Measurements from ENCODE around the gene CAPS2. TPM values are rescaled to one million over a fixed set of nuclear protein-coding genes. Genes with fewer than 3 reads are reported as not detected.

The CAPS2 gene
- total RNA-seq, 2 donors from 2014 or later: 18.7 to 23.0 TPM

- ATAC-seq (ENCODE audit: insufficient number of reproducible peaks, low FRiP score, low read depth) (no peak), DNase-seq (ENCODE audit: low spot score) (no peak)
- H3K4me1 ChIP-seq (ENCODE audit: control insufficient read depth in 1 of 2, low read depth in 2 of 2): no peaks in the 10 kb centered on the region
- no peak overlapping the region for H3K4me3 ChIP-seq
- no peaks in the 10 kb centered on the region for H3K9me3 ChIP-seq
- no peak for TF ChIP-seq CTCF (IDR thresholded peaks at IDR 0.05)
- H3K27me3 ChIP-seq (replicated peaks; ENCODE audit: insufficient read depth): no peaks in the 10 kb centered on the region
- no peak overlapping the region for H3K27ac ChIP-seq
- H3K36me3 ChIP-seq: peaks cover 6% of the 10 kb centered on the region
These were observed 21.8 kb downstream of the CAPS2 start for GRCh38 chr12:75308279-75308678.

GRCh38 chr12:75305412-75306332 lies 24.5 kb downstream of the CAPS2 start:
- Histone ChIP-seq H3K9me3 (no peaks in the 10 kb centered on the region), H3K4me3 (no peak overlapping the region), H3K4me1 (ENCODE audit: control insufficient read depth in 1 of 2, low read depth in 2 of 2) (no peaks in the 10 kb centered on the region), H3K27ac (no peak overlapping the region), H3K27me3 (replicated peaks; ENCODE audit: insufficient read depth) (no peaks in the 10 kb centered on the region), H3K36me3 (peaks cover 9% of the 10 kb centered on the region)
- no peak for ATAC-seq (ENCODE audit: insufficient number of reproducible peaks, low FRiP score, low read depth)
- no peak for TF ChIP-seq CTCF (IDR thresholded peaks at IDR 0.05)
- DNase-seq (ENCODE audit: low spot score): no peak

GRCh38 chr12:75302781-75303180 lies 27.3 kb downstream of the CAPS2 start:
- no peak for DNase-seq (ENCODE audit: low spot score)

GRCh38 chr12:75302225-75302624 lies 27.9 kb downstream of the CAPS2 start:
- Histone ChIP-seq H3K27ac (no peak overlapping the region), H3K36me3 (peaks cover 9% of the 10 kb centered on the region), H3K27me3 (replicated peaks; ENCODE audit: insufficient read depth) (no peaks in the 10 kb centered on the region), H3K9me3 (no peaks in the 10 kb centered on the region), H3K4me3 (no peak overlapping the region), H3K4me1 (ENCODE audit: control insufficient read depth in 1 of 2, low read depth in 2 of 2) (no peaks in the 10 kb centered on the region)
- DNase-seq (ENCODE audit: low spot score) (no peak), ATAC-seq (ENCODE audit: insufficient number of reproducible peaks, low FRiP score, low read depth) (no peak)
- no peak for TF ChIP-seq CTCF (IDR thresholded peaks at IDR 0.05)

More at GRCh38 chr12:75302781-75303180, 27.3 kb downstream of the CAPS2 start:
- TF ChIP-seq CTCF (IDR thresholded peaks at IDR 0.05): no peak
- H3K27me3 ChIP-seq (replicated peaks; ENCODE audit: insufficient read depth): no peaks in the 10 kb centered on the region
- no peaks in the 10 kb centered on the region for H3K9me3 ChIP-seq
- ATAC-seq (ENCODE audit: insufficient number of reproducible peaks, low FRiP score, low read depth): no peak
- H3K4me3 ChIP-seq: no peak overlapping the region
- H3K4me1 ChIP-seq (ENCODE audit: control insufficient read depth in 1 of 2, low read depth in 2 of 2): no peaks in the 10 kb centered on the region
- H3K36me3 ChIP-seq: peaks cover 9% of the 10 kb centered on the region
- no peak overlapping the region for H3K27ac ChIP-seq

GRCh38 chr12:75294797-75295196 lies 35.3 kb downstream of the CAPS2 start:
- Histone ChIP-seq H3K27me3 (replicated peaks; ENCODE audit: insufficient read depth) (no peaks in the 10 kb centered on the region), H3K4me3 (no peak overlapping the region), H3K4me1 (ENCODE audit: control insufficient read depth in 1 of 2, low read depth in 2 of 2) (no peaks in the 10 kb centered on the region), H3K27ac (no peak overlapping the region), H3K9me3 (no peaks in the 10 kb centered on the region), H3K36me3 (no peaks in the 10 kb centered on the region)
- ATAC-seq (ENCODE audit: insufficient number of reproducible peaks, low FRiP score, low read depth) (no peak), DNase-seq (ENCODE audit: low spot score) (no peak)
- no peak for TF ChIP-seq CTCF (IDR thresholded peaks at IDR 0.05)

Data from thoracic aorta (tissue), 2 donors.